Ovary (tissue), 9 donors: ENCODE measurements around the gene MCRIP1. TPM values are rescaled to one million over a fixed set of nuclear protein-coding genes. Genes with fewer than 3 reads are reported as not detected.

ENCODE experiments used
- DNase-seq, 5 donors: peaks; one replicate each; pipeline ENCODE4 v3.0.0-alpha.2; 2019 to 2020
- H3K27ac ChIP-seq, 2 donors: fragments of 200-600 bp; one replicate each; pipeline versions ENCODE4 v1.5.1 to v1.8.0; 2019 to 2022
- H3K27me3 ChIP-seq: fragments of 200-600 bp; one replicate; pipeline ENCODE4 v1.8.0; 2022
- H3K36me3 ChIP-seq: fragments of 200-600 bp; sonication (generic); one replicate; pipeline ENCODE4 v1.5.1; 2019
- H3K4me1 ChIP-seq: one replicate; pipeline ENCODE4 v1.8.1; 2013; ENCODE audit warnings: mild to moderate bottlenecking, moderate library complexity; ENCODE audit not compliant: insufficient read depth
- H3K4me3 ChIP-seq: fragments of 200-600 bp; sonication (generic); one replicate; pipeline ENCODE4 v1.5.1; 2017
- H3K9me3 ChIP-seq, 2 donors: fragments of 200-600 bp in 1 of 2; sonication (generic) in 1 of 2; one replicate each; pipeline versions ENCODE4 v1.5.1 to v1.8.1; 2013 to 2019; ENCODE audit warnings: mild to moderate bottlenecking in 1 of 2, moderate library complexity in 1 of 2
- EP300 ChIP-seq: sonication (generic); formaldehyde crosslinking; IDR thresholded peaks from one replicate; pipeline ENCODE4 v1.6.1; 2017; ENCODE audit warnings: antibody characterized with exemption
- POLR2A ChIP-seq: fragments of 450-650 bp; IDR thresholded peaks from one replicate; pipeline ENCODE4 v1.6.1; 2017; ENCODE audit warnings: antibody characterized with exemption, mild to moderate bottlenecking, moderate library complexity
- WGBS, 3 donors: extraction: QIAGEN DNeasy Blood & Tissue Kit in 1 of 3; methylation state at CpG; one replicate each; pipeline versions ENCODE4 v1.1.5 to v1.1.7; 2013 to 2017; 5-methylcytosine and 5-hydroxymethylcytosine counted together
- intact Hi-C, 4 donors: fragments of 100-400 bp; cut with DNase I; formaldehyde crosslinking; loops; one replicate each; pipeline versions ENCODE4 v1.11.0 to v1.15.1; 2022 to 2023
- polyA plus RNA-seq, 2 donors: library from polyadenylated mRNA; stranded (reverse); fragments of 200-250 nt in 1 of 2; fragments of 350-450 nt in 1 of 2; fragmentation: Illumina TruSeq in 1 of 2; extraction: RNeasy Lipid Tissue Mini Kit (QIAGEN cat#74804) in 1 of 2; gene quantifications; one replicate each; pipeline ENCODE4 v1.2.3, GENCODE V29; 2013 to 2014
- total RNA-seq, 7 donors: library from RNA; depleted of rRNA in 2 of 7; stranded (reverse); fragments of >200 nt in 2 of 7; fragmentation: NEBNext Ultra II Directional in 3 of 7; extraction: Animal tissue kit (Norgen Biotek cat#: 25700) in 3 of 7; gene quantifications; one replicate each; pipeline versions ENCODE4 v1.1.0 to v1.2.4, GENCODE V29; 2016 to 2023
- TF ChIP-seq, protein P1 (sequence below), 3 donors: fragments of 450-650 bp in 2 of 3; fragments of 200-600 bp in 1 of 3; IDR thresholded peaks; one replicate each; pipeline versions ENCODE4 v1.5.1 to v1.8.0; 2016 to 2022; ENCODE audit warnings: antibody characterized with exemption in 3 of 3, mild to moderate bottlenecking in 1 of 3
- donor health status: DM: no; HTN: no; CAD: no; lungs with moderate emphysema.
- donor health status: DM: no; HTN: no; CAD: no.
- donor health status: Bipolar disorder and iron deficiency.
- donor health status: DM: yes; HTN: yes; CAD: no.
- donor health status: DM: no; HTN: no; CAD: no.
- donor health status: DM: yes; HTN: yes; CAD: no.

Gene MCRIP1
- total and polyA plus RNA-seq, 9 donors: 0.30 to 135 (median 97.0) TPM

DNA sequence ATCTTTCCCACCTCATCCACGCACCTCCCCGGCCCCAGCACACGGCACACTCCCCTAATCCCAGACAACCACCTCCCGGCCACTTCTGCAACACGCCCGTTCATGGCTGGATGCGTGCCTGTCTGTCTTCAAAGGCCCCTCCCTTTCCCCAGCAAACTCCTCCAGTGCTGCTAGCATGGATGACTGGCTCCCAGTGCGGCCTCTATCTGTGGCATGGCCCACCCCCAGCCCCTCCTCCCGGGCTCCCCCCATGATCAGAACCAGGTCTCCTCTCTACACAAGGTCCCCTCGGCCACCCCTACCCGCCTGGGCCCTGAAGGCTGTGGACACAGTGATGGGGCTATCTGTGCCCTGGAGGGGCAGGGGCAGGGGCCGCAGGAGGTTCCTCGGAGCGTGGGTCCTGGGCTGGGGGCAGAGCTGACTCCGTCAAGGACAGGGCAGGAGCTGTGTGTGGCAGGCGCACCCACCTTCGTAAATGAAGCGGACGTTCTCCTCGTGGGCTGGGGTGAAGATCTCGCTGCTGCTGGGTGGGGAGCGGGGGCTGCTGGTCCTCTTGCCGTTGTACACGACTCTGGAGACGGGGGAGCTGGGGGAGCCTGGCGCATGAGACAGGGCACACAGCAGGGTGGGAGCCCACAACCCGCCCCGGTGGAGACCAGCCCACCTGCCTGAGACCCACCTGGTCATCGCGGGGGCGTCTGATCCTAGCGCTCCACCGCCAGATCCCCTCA lies 9.1 kb downstream of the MCRIP1 start:
- Histone ChIP-seq H3K4me1 (peaks cover 6% of the 10 kb centered on the region), H3K27me3 (no peaks in the 10 kb centered on the region), H3K9me3 (no peaks in the 10 kb centered on the region), H3K4me3 (no peak overlapping the region), H3K27ac (no peak overlapping the region), H3K36me3 (no peaks in the 10 kb centered on the region)
- intact Hi-C loops: no loop called here
- no peak for DNase-seq
- TF ChIP-seq EP300 (no peak), POLR2A (no peak)
- TF ChIP-seq, protein P1, sequence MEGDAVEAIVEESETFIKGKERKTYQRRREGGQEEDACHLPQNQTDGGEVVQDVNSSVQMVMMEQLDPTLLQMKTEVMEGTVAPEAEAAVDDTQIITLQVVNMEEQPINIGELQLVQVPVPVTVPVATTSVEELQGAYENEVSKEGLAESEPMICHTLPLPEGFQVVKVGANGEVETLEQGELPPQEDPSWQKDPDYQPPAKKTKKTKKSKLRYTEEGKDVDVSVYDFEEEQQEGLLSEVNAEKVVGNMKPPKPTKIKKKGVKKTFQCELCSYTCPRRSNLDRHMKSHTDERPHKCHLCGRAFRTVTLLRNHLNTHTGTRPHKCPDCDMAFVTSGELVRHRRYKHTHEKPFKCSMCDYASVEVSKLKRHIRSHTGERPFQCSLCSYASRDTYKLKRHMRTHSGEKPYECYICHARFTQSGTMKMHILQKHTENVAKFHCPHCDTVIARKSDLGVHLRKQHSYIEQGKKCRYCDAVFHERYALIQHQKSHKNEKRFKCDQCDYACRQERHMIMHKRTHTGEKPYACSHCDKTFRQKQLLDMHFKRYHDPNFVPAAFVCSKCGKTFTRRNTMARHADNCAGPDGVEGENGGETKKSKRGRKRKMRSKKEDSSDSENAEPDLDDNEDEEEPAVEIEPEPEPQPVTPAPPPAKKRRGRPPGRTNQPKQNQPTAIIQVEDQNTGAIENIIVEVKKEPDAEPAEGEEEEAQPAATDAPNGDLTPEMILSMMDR (IDR thresholded peaks at IDR 0.05): no peak
- WGBS, 3 donors: 84 to 85% (median 84%) methylated on average over 32 to 33 of the region's 33 CpGs

DNA sequence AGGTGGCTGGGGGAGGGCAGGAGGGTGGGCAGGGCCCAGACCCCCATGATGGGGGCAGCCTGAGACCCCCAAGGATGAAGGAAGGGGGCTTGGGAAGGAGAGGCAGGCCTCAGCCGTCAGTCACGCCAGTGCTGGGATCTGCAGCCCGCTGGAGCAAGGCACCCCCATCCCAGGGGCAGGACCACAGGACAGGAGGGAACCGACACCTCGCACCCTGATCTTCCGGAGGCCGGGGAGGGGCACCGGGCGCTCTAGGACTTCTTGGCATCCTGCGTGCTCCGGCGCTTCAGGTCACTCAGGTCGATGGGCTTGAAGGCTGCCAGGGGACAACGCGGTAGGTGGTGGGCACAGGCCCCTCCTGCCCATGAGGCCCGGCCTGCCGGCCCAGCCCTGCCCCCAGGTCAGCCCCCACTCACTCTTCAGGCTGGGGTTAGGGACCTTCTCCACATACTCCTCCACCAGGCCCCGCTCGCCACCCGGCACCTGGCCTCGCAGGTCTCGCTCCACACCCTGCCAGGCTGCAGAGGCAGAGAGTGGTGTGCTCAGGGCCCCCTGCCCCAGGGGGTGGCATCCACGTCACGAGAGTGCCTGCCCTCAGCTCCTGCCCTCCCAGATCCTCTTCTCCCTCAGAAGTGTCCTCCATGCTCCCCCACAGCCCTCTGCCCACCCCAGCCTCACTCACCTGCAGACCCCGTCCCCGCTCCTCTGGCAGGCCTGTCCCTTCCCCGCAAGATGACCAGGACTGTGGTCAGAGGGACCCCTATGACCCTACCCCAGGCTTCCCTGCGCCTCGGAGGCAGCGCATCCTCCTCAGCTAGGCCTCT lies 9.9 kb downstream of the MCRIP1 start:
- DNase-seq: no peak
- H3K4me3 ChIP-seq: no peak overlapping the region
- TF ChIP-seq EP300: no peak
- TF ChIP-seq, protein P1 (IDR thresholded peaks at IDR 0.05): no peak
- TF ChIP-seq POLR2A: no peak
- intact Hi-C loops: no loop called here
- H3K9me3 ChIP-seq: no peaks in the 10 kb centered on the region
- no peaks in the 10 kb centered on the region for H3K36me3 ChIP-seq
- H3K4me1 ChIP-seq: peaks cover 6% of the 10 kb centered on the region
- WGBS, 3 donors: 85 to 89% (median 88%) methylated on average over 24 to 30 of the region's 30 CpGs
- H3K27me3 ChIP-seq: no peaks in the 10 kb centered on the region
- no peak overlapping the region for H3K27ac ChIP-seq

DNA sequence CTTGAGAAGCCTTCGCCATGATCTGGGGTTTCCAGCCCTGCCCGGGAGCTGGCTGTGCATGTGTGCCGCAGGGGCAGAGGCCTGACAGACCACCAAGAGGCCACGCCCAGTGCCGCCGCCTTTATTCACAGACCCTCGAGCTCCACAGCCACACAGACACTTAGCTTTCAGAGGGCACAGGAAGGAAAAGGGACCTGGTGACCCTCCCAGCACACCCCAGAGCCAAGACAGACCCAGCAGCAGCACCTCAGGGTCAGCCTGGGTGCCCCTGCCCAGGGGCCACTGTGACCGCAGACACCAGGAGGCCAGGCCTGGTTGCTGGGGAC lies 10.8 kb downstream of the MCRIP1 start:
- Histone ChIP-seq H3K4me1 (peaks cover 6% of the 10 kb centered on the region), H3K36me3 (no peaks in the 10 kb centered on the region), H3K27ac (peak overlapping the region in 1 of 2 donors; percentile 46), H3K4me3 (no peak overlapping the region), H3K27me3 (no peaks in the 10 kb centered on the region), H3K9me3 (no peaks in the 10 kb centered on the region)
- intact Hi-C loops: no loop called here
- TF ChIP-seq POLR2A (no peak), EP300 (no peak)
- TF ChIP-seq, protein P1 (IDR thresholded peaks at IDR 0.05): no peak
- WGBS, 3 donors: 88 to 89% (median 88%) methylated on average over 8 of the region's 8 CpGs
- DNase-seq: no peak

DNA sequence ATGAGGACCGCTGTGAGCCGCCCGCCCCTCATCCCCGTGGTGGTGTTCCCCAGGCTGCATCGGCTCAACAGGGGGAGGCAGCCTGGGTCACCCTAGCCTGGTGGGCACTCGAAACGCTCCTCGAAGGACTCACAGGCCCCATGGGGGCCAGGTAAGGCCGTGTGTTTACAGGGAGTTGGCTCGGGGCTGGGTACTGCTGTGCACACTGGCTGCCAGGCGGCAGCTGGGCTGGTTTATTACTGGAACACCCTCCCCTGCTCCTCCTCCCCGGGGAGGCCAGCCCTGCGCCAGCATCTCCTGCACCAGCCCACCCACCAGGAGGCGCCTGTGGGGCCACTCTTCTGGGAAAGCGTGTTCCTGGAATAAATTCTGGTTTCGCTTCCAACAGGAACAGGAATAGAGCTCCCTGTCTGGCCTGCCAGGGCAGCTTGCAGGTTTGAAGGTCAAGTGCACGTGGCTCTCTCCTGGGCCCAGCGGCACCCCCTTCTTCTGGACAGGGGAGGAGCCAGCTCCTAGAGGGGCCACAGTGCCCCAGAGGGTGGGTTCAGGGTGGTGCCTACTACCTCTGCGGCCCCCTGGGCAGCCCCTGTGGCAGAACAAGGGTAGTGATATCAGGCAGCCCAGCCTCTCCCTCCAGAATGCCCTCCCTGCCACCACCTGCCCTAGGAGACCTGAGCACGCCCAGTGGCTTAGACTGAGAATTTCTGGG lies 11.3 kb downstream of the MCRIP1 start:
- WGBS, 3 donors: 41 to 47% (median 44%) methylated on average over 19 to 20 of the region's 20 CpGs
- intact Hi-C loops: no loop called here
- Histone ChIP-seq H3K4me1 (peaks cover 6% of the 10 kb centered on the region), H3K36me3 (no peaks in the 10 kb centered on the region), H3K27ac (peak overlapping the region in 1 of 2 donors; percentile 46), H3K4me3 (no peak overlapping the region), H3K9me3 (no peaks in the 10 kb centered on the region), H3K27me3 (no peaks in the 10 kb centered on the region)
- no peak for TF ChIP-seq EP300
- no peak for TF ChIP-seq POLR2A
- TF ChIP-seq, protein P1 (IDR thresholded peaks at IDR 0.05): no peak
- DNase-seq: peak; percentile 58 to 82 (median 68)
